GM19239 (cell line): ENCODE measurements around the gene UBL4A.
"Not testable (repeated sequence)": the region's sequence is repeated elsewhere in the genome, so short reads cannot be mapped to it uniquely, and the experiment has no call there.

Source experiments
- DNase-seq: peaks from one replicate; pipeline ENCODE4 v3.0.0; 2011; ENCODE audit warnings: low spot score; ENCODE audit not compliant: insufficient read length
- FAIRE-seq: peaks from 2 replicates; lab custom pipeline; 2011; peaks lifted over from hg19 to GRCh38; lab: Jason Lieb, UNC

Gene UBL4A

GRCh38 chrX:154511761-154512160 is 25.3 kb upstream of the UBL4A start:
- DNase-seq (no peak), FAIRE-seq (no peak)

GRCh38 chrX:154509455-154509854 is 23.0 kb upstream of the UBL4A start:
- peak; percentile 48 for FAIRE-seq
- no peak for DNase-seq

- FAIRE-seq (no peak), DNase-seq (no peak)
Measured at GRCh38 chrX:154508384-154508745, 21.9 kb upstream of the UBL4A start.

GRCh38 chrX:154507673-154508383 is 21.4 kb upstream of the UBL4A start:
- DNase-seq (no peak), FAIRE-seq (no peak)

- FAIRE-seq: no peak
- no peak for DNase-seq
Measured at GRCh38 chrX:154506483-154507332, 20.3 kb upstream of the UBL4A start.

- FAIRE-seq: no peak
Measured at GRCh38 chrX:154505734-154506133, 19.3 kb upstream of the UBL4A start.

GRCh38 chrX:154502989-154503388 is 16.6 kb upstream of the UBL4A start:
- no peak for DNase-seq
- no peak for FAIRE-seq

More at GRCh38 chrX:154505734-154506133, 19.3 kb upstream of the UBL4A start:
- DNase-seq: no peak

- DNase-seq (no peak), FAIRE-seq (no peak)
Measured at GRCh38 chrX:154502098-154502497, 15.7 kb upstream of the UBL4A start.

- not testable (repeated sequence) for FAIRE-seq, DNase-seq
Measured at GRCh38 chrX:154501423-154501822, 15.0 kb upstream of the UBL4A start.

- FAIRE-seq, DNase-seq: not testable (repeated sequence)
Measured at GRCh38 chrX:154496591-154497137, 10.2 kb upstream of the UBL4A start.

GRCh38 chrX:154495472-154495922 is 9.1 kb upstream of the UBL4A start:
- DNase-seq (no peak), FAIRE-seq (no peak)

GRCh38 chrX:154494715-154495114 is 8.3 kb upstream of the UBL4A start:
- FAIRE-seq: no peak
- DNase-seq: no peak

- no peak for FAIRE-seq
- DNase-seq: peak; percentile 85
Measured at GRCh38 chrX:154490414-154491083, 4.1 kb upstream of the UBL4A start, which contains the start of gene SLC10A3. Gene SLC10A3, minus strand, starts transcription at chrX:154490629. Its CDS starts 1,689 bp downstream, at chrX:154488940.

- DNase-seq (no peak), FAIRE-seq (peak; percentile 84)
Measured at GRCh38 chrX:154490021-154490413, 3.6 kb upstream of the UBL4A start.

- FAIRE-seq (peak; percentile 4), DNase-seq (no peak)
Measured at GRCh38 chrX:154489182-154489581, 2.8 kb upstream of the UBL4A start.

GRCh38 chrX:154488336-154489075 is 2.1 kb upstream of the UBL4A start:
- no peak for DNase-seq
- no peak for FAIRE-seq

- DNase-seq (no peak), FAIRE-seq (no peak)
Measured at GRCh38 chrX:154487518-154488290, 1.3 kb upstream of the UBL4A start.

GRCh38 chrX:154486052-154486395 is 391 bp downstream of the UBL4A start:
- DNase-seq (no peak), FAIRE-seq (no peak)
